ENCODE data around the gene EPHB6.

GRCh38 chr7:142870566-142871259 is 15.8 kb downstream of the EPHB6 start:
- TF ChIP-seq EZH2 (IDR thresholded peaks at IDR 0.05) (no peak), POLR2AphosphoS5 (IDR thresholded peaks at IDR 0.05; ENCODE audit: borderline replicate concordance, low read depth, low read length) (no peak), FOXP2 (optimal IDR thresholded peaks at IDR 0.05; ENCODE audit: control extremely low read depth, extremely low read length, insufficient read depth) (no peak)

Data from SK-N-MC (cell line).